ENCODE measurements around the gene VSX1.

GRCh38 chr20:25077610-25078169 lies 4.3 kb downstream of the VSX1 start:
- TF ChIP-seq POLR2A (IDR thresholded peaks at IDR 0.05): no peak
- TF ChIP-seq CTCF (IDR thresholded peaks at IDR 0.05): peak in 1 of 4 experiments; percentile 4
- no peak for TF ChIP-seq POLR2AphosphoS5 (IDR thresholded peaks at IDR 0.05)

Measured in prostate gland (tissue), 2 donors.